H1 (cell line): ENCODE measurements around the gene ZNF775. TPM values are rescaled to one million over a fixed set of nuclear protein-coding genes. Genes with fewer than 3 reads are reported as not detected.

ENCODE experiments used
- CTCF ChIA-PET: fragments of 300-600 bp; sonication (Branson Sonifier 250); formaldehyde crosslinking; loops from one replicate; lab custom pipeline; 2021; ENCODE audit not compliant: partially characterized antibody; lab: Charles Lee
- POLR2A ChIA-PET: fragments of 300-600 bp; sonication (Branson Sonifier 250); formaldehyde crosslinking; loops from one replicate; lab custom pipeline; 2021; ENCODE audit warnings: inconsistent platforms; ENCODE audit not compliant: partially characterized antibody; lab: Charles Lee
- DNase-seq, 2 experiments: peaks; one replicate each; pipeline versions ENCODE4 v3.0.0 to v3.0.0-alpha.2; 2010 to 2022; ENCODE audit warnings: low spot score in 2 of 2, low read depth in 1 of 2, mixed read lengths in 1 of 2
- FAIRE-seq: peaks from 2 replicates; lab custom pipeline; 2011; peaks lifted over from hg19 to GRCh38; lab: Jason Lieb, UNC
- H2AFZ ChIP-seq: 2 replicates; pipeline ENCODE4 v1.8.1; 2012; ENCODE audit warnings: low read length, inconsistent platforms
- H2AK5ac ChIP-seq: 2 replicates; pipeline ENCODE4 v1.6.1; 2013; ENCODE audit warnings: low read depth, low read length
- H2BK120ac ChIP-seq: replicated peaks from 2 replicates; pipeline ENCODE3; 2013; ENCODE audit warnings: low read depth, low read length, inconsistent platforms
- H2BK12ac ChIP-seq: 2 replicates; pipeline ENCODE4 v1.6.1; 2013; ENCODE audit warnings: low read depth, low read length
- H2BK15ac ChIP-seq: 2 replicates; pipeline ENCODE4 v1.6.1; 2013; ENCODE audit warnings: low read length
- H2BK20ac ChIP-seq: 2 replicates; pipeline ENCODE4 v1.6.1; 2013; ENCODE audit warnings: low read length
- H2BK5ac ChIP-seq: 2 replicates; pipeline ENCODE4 v1.6.1; 2013; ENCODE audit warnings: low read depth, low read length
- H3K14ac ChIP-seq: 2 replicates; pipeline ENCODE4 v1.6.1; 2013; ENCODE audit warnings: inconsistent platforms; ENCODE audit not compliant: insufficient read length
- H3K18ac ChIP-seq: 2 replicates; pipeline ENCODE4 v1.6.1; 2013; ENCODE audit warnings: low read length; ENCODE audit errors: extremely low read depth
- H3K23ac ChIP-seq: 2 replicates; pipeline ENCODE4 v1.6.1; 2013; ENCODE audit warnings: inconsistent platforms; ENCODE audit not compliant: insufficient read length
- H3K23me2 ChIP-seq: 2 replicates; pipeline ENCODE4 v1.6.1; 2013; ENCODE audit warnings: low read depth, low read length
- H3K27ac ChIP-seq: 2 replicates; pipeline ENCODE4 v1.6.1; 2011; ENCODE audit warnings: low read depth, low read length, inconsistent platforms
- H3K27me3 ChIP-seq, 4 experiments: replicated peaks in 1 of 4; 1 replicate in 1 of 4; 2 replicates in 3 of 4; pipeline versions ENCODE4 v1.6.1 to v1.8.1; 2011 to 2013; ENCODE audit warnings: low read length in 3 of 4, mild to moderate bottlenecking in 3 of 4, inconsistent platforms in 2 of 4, mixed read lengths in 2 of 4, moderate library complexity in 1 of 4; ENCODE audit not compliant: control insufficient read depth in 3 of 4, insufficient read depth in 3 of 4; ENCODE audit errors: extremely low read depth in 1 of 4
- H3K36me3 ChIP-seq, 4 experiments: 2 replicates each; pipeline versions ENCODE4 v1.6.1 to v1.8.1; 2011 to 2013; ENCODE audit warnings: mild to moderate bottlenecking in 4 of 4, low read length in 3 of 4, moderate library complexity in 2 of 4, control low read depth in 1 of 4, inconsistent platforms in 1 of 4; ENCODE audit not compliant: insufficient read depth in 4 of 4, control insufficient read depth in 2 of 4
- H3K4ac ChIP-seq: replicated peaks from 2 replicates; pipeline ENCODE3; 2013; ENCODE audit warnings: low read length, low read depth, mixed read lengths, inconsistent platforms; ENCODE audit not compliant: insufficient read length
- H3K4me1 ChIP-seq, 4 experiments: replicated peaks in 1 of 4; 1 replicate in 1 of 4; 2 replicates in 3 of 4; pipeline versions ENCODE4 v1.6.1 to v1.8.1; 2011 to 2013; ENCODE audit warnings: low read length in 3 of 4, inconsistent platforms in 2 of 4, mixed read lengths in 1 of 4; ENCODE audit not compliant: insufficient read depth in 4 of 4, control insufficient read depth in 3 of 4
- H3K4me2 ChIP-seq, 2 experiments: 2 replicates each; pipeline versions ENCODE4 v1.6.1 to v1.8.1; 2011 to 2013; ENCODE audit warnings: low read depth in 2 of 2, low read length in 2 of 2, control low read depth in 1 of 2, inconsistent platforms in 1 of 2, mild to moderate bottlenecking in 1 of 2; ENCODE audit not compliant: insufficient read depth in 1 of 2
- H3K4me3 ChIP-seq, 4 experiments: fragments of 200-600, 300-600 bp in 1 of 4; sonication (generic), shearing (Covaris generic), sonication (Bioruptor Twin) in 1 of 4; 2 replicates each; pipeline versions ENCODE4 v1.5.1 to v1.8.1; 2011 to 2016; ENCODE audit warnings: low read length in 4 of 4, low read depth in 3 of 4, control low read depth in 2 of 4, inconsistent platforms in 2 of 4, mild to moderate bottlenecking in 2 of 4, mixed read lengths in 1 of 4, moderate library complexity in 1 of 4; ENCODE audit not compliant: insufficient read depth in 2 of 4; ENCODE audit errors: extremely low read depth in 1 of 4
- H3K56ac ChIP-seq: replicated peaks from 2 replicates; pipeline ENCODE3; 2013; ENCODE audit warnings: low read depth, mild to moderate bottlenecking, mixed read lengths, low read length, inconsistent platforms; ENCODE audit not compliant: insufficient read length
- H3K79me1 ChIP-seq: 2 replicates; pipeline ENCODE4 v1.6.1; 2013; ENCODE audit warnings: low read depth, low read length, control low read depth
- H3K79me2 ChIP-seq, 2 experiments: 2 replicates each; pipeline versions ENCODE4 v1.6.1 to v1.8.1; 2012 to 2013; ENCODE audit warnings: low read length in 2 of 2, mild to moderate bottlenecking in 2 of 2, inconsistent platforms in 1 of 2; ENCODE audit not compliant: insufficient read depth in 2 of 2, control insufficient read depth in 1 of 2
- H3K9ac ChIP-seq, 4 experiments: replicated peaks in 1 of 4; 1 replicate in 1 of 4; 2 replicates in 3 of 4; pipeline versions ENCODE4 v1.6.1 to v1.8.1; 2011 to 2013; ENCODE audit warnings: low read depth in 3 of 4, low read length in 3 of 4, control low read depth in 2 of 4, mild to moderate bottlenecking in 2 of 4, moderate library complexity in 2 of 4, inconsistent platforms in 1 of 4; ENCODE audit errors: extremely low read depth in 1 of 4
- H3K9me3 ChIP-seq, 2 experiments: 2 replicates each; pipeline versions ENCODE4 v1.6.1 to v1.8.1; 2012 to 2013; ENCODE audit warnings: mild to moderate bottlenecking in 2 of 2, moderate library complexity in 2 of 2, control low read depth in 1 of 2, inconsistent platforms in 1 of 2, low read depth in 1 of 2, low read length in 1 of 2, mixed read lengths in 1 of 2; ENCODE audit not compliant: insufficient read depth in 2 of 2
- H4K20me1 ChIP-seq, 2 experiments: replicated peaks in 1 of 2; 2 replicates each; pipeline versions ENCODE3 to v1.8.1; 2011 to 2013; ENCODE audit warnings: inconsistent platforms in 2 of 2, low read length in 2 of 2, mild to moderate bottlenecking in 1 of 2; ENCODE audit not compliant: insufficient read depth in 2 of 2, control insufficient read depth in 1 of 2
- H4K5ac ChIP-seq: 2 replicates; pipeline ENCODE4 v1.6.1; 2013; ENCODE audit warnings: low read length, low read depth, mixed read lengths, inconsistent platforms; ENCODE audit not compliant: insufficient read length
- H4K8ac ChIP-seq: 2 replicates; pipeline ENCODE4 v1.8.0; 2013; ENCODE audit warnings: mild to moderate bottlenecking, moderate library complexity, low read length, inconsistent platforms; ENCODE audit not compliant: insufficient read depth; ENCODE audit errors: extremely low read depth
- H4K91ac ChIP-seq: replicated peaks from 2 replicates; pipeline ENCODE3; 2013; ENCODE audit warnings: low read length, mixed read lengths, inconsistent platforms; ENCODE audit not compliant: insufficient read length
- POLR2A ChIP-seq, 2 experiments: IDR thresholded peaks; 1 replicate in 1 of 2; 2 replicates in 1 of 2; pipeline ENCODE4 v1.6.1; 2011; ENCODE audit warnings: low read depth in 2 of 2, low read length in 2 of 2, mild to moderate bottlenecking in 2 of 2; ENCODE audit errors: control extremely low read depth in 1 of 2
- YY1 ChIP-seq: IDR thresholded peaks from 2 replicates; pipeline ENCODE4 v1.6.1; 2011; ENCODE audit warnings: low read depth, mild to moderate bottlenecking, low read length
- WGBS, 2 experiments: shearing (Covaris generic) in 1 of 2; methylation state at CpG; one replicate each; pipeline versions ENCODE4 v1.1.6 to v1.1.7; 2013 to 2015; ENCODE audit warnings: low lambda C conversion rate in 2 of 2, mixed read lengths in 2 of 2, inconsistent platforms in 1 of 2, low coverage in 1 of 2, missing lambda C conversion rate in 1 of 2; ENCODE audit not compliant: insufficient replicate concordance in 2 of 2, insufficient coverage in 1 of 2, insufficient read length in 1 of 2; ENCODE audit errors: extremely low coverage in 1 of 2, missing lambda C conversion rate in 1 of 2; 5-methylcytosine and 5-hydroxymethylcytosine counted together
- polyA plus RNA-seq, 7 experiments: library from polyadenylated mRNA; depleted of rRNA in 3 of 7; stranded (reverse) in 5 of 7; unstranded in 2 of 7; fragments of >200 nt in 5 of 7; fragments of 200-250 nt in 2 of 7; gene quantifications; 1 replicate in 5 of 7; 2 replicates in 1 of 7; 4 replicates in 1 of 7; pipeline versions ENCODE4 v1.2.1 to v1.2.3, GENCODE V29; 2011 to 2013; ENCODE audit warnings: missing spikeins in 2 of 7, mixed read lengths in 2 of 7
- total RNA-seq: library from RNA; stranded (reverse); fragmentation: NEBNext Ultra II Directional; extraction: Animal tissue kit (Norgen Biotek cat#: 25700); gene quantifications from 2 replicates; pipeline ENCODE4 v1.2.1, GENCODE V29; 2021

Gene ZNF775
- total and polyA plus RNA-seq, 2 of the 8 experiments (the other 6 are each of a cell fraction or from before 2014, with no cell fraction given) = 13.6 to 21.5 TPM

- Histone ChIP-seq H2BK120ac (no peak overlapping the region), H3K4me3 (no peak overlapping the region), H2BK12ac (no peak overlapping the region), H4K91ac (no peak overlapping the region), H3K23ac (no peak overlapping the region), H3K18ac (peak overlapping the region; percentile 83; the same call in 1 of the 2 replicates), H3K14ac (no peak overlapping the region), H4K20me1 (peaks cover 2 to 15% of the 10 kb centered on the region in 2 experiments), H2BK20ac (no peak overlapping the region), H2AFZ (no peak overlapping the region), H3K23me2 (peaks cover 11% of the 10 kb centered on the region; the same call in 1 of the 2 replicates), H3K36me3 (peaks cover 16 to 49% (median 31%) of the 10 kb centered on the region in 4 experiments), H3K79me2 (peaks cover 7 to 54% of the 10 kb centered on the region in 2 experiments; a peak in 3 of 4 replicates), H3K9me3 (no peaks in the 10 kb centered on the region), H2BK15ac (no peak overlapping the region), H3K4ac (no peak overlapping the region), H3K56ac (no peak overlapping the region), H3K27me3 (no peaks in the 10 kb centered on the region), H4K8ac (no peak overlapping the region), H4K5ac (no peak overlapping the region), H2BK5ac (no peak overlapping the region; the same call in none of the 2 replicates), H3K4me1 (peaks cover 7 to 30% (median 11%) of the 10 kb centered on the region in 4 experiments), H3K4me2 (no peak overlapping the region; a peak in 1 of 4 replicates), H3K27ac (no peak overlapping the region), H3K79me1 (peaks cover 18% of the 10 kb centered on the region), H2AK5ac (peak overlapping the region; percentile 71; the same call in 1 of the 2 replicates), H3K9ac (peak overlapping the region in 1 of 4 experiments; percentile 6; a peak in 2 of 7 replicates)
- DNase-seq (no peak), FAIRE-seq (no peak)
- 95% methylated on average over 21 of the region's 21 CpGs; no CpG with 5 or more reads in 1 of the 2 experiments for WGBS, 2 experiments
- ChIA-PET POLR2A (interaction anchor here (1.0 to 8.6 kb wide), 12 partner anchors 6 to 43 kb away, joined by 4 to 230 read pairs (median 6); partner anchors contain the start of gene REPIN1), CTCF (interaction anchor here (1.1 to 2.5 kb wide), 7 partner anchors 11 to 47 kb away, joined by 3 to 9 read pairs (median 4); no protein-coding TSS in a partner anchor)
- TF ChIP-seq YY1 = no peak
- peak; percentile 35 to 73 for TF ChIP-seq POLR2A (IDR thresholded peaks at IDR 0.05; ENCODE audit: control extremely low read depth in 1 of 2, low read depth in 2 of 2, low read length in 2 of 2)
Measured at GRCh38 chr7:150373049-150373801, 5.9 kb upstream of the ZNF775 start.
